Activated naive CD8-positive, alpha-beta T cell (primary cell): ENCODE measurements around the gene FAM78A.

Experiments used
- H3K27ac Mint-ChIP-seq: one replicate; pipeline ENCODE4 v1.8.0; 2021; ENCODE audit warnings: mixed read lengths
- H3K27me3 Mint-ChIP-seq: one replicate; pipeline ENCODE4 v1.8.0; 2021; ENCODE audit warnings: mixed read lengths
- H3K36me3 Mint-ChIP-seq: one replicate; pipeline ENCODE4 v1.8.0; 2021; ENCODE audit warnings: mixed read lengths
- H3K4me1 Mint-ChIP-seq: one replicate; pipeline ENCODE4 v1.8.0; 2021; ENCODE audit warnings: low read depth, mixed read lengths
- H3K4me3 Mint-ChIP-seq: one replicate; pipeline ENCODE4 v1.8.0; 2021; ENCODE audit warnings: mild to moderate bottlenecking, mixed read lengths
- H3K9me3 Mint-ChIP-seq: one replicate; pipeline ENCODE4 v1.8.0; 2021; ENCODE audit warnings: low read depth, mixed read lengths

FAM78A gene, protein sequence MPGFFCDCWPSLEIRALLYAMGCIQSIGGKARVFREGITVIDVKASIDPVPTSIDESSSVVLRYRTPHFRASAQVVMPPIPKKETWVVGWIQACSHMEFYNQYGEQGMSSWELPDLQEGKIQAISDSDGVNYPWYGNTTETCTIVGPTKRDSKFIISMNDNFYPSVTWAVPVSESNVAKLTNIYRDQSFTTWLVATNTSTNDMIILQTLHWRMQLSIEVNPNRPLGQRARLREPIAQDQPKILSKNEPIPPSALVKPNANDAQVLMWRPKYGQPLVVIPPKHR

GRCh38 chr9:131276094-131276888 lies at the start of gene FAM78A:
TSS of gene FAM78A (minus strand) at chr9:131276510. CDS start at chr9:131276179, 331 bp downstream.
- H3K4me3 Mint-ChIP-seq = peak within 1 kb of the TSS; percentile 97
- H3K27me3 Mint-ChIP-seq = no peaks in the 10 kb centered on the region
- H3K27ac Mint-ChIP-seq = peak within 1 kb of the TSS; percentile 99
- H3K36me3 Mint-ChIP-seq = no peaks in the 10 kb centered on the region
- H3K9me3 Mint-ChIP-seq = no peaks in the 10 kb centered on the region
- H3K4me1 Mint-ChIP-seq = peaks cover 26% of the 10 kb centered on the region

DNA sequence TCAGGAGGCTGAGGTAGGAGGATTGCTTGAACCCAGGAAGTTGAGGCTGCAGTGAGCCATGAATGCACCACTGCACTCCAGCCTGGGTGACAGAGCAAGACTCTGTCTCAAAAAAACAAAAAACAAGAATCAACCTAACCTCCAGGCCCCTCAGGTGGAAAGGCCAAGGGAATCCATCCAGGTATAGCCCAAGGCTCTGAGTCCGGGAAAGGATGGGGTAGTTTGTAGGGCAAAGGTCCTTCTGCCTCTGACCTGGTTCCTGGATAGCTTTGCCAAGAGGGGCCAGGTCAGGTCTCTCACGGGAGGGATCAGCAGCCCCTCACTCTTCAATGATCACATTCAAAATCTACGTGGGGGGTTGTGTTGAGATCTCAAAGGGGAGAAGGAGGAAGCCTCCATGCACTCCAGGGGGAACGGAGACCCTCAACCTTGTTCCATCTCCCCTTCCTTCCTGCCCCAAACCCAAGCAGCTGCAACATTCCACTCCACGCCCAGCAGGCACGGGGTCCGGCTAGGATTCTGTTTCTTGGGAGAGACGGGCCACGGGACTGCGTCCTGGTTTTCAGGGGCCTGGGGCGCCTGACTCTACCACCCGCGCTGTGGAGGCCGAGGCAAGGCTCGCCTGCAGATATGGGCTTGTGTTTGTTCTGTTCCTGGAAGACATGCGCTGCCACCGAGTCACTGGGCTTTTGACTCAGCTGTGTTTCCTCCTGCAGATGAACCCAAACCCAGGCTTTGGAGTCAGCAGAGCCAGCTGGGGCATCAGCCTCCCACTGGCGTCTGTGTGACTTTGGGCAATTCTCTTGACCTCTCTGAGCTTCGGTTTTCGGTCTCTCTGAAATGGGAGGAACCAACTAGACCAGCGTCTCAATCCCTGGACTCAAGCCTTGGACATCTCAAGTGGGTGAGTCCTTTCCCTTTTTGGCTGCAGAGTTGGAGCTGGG lies 48.7 kb upstream of the FAM78A start:
- H3K4me1 Mint-ChIP-seq = no peaks in the 10 kb centered on the region
- no peak overlapping the region for H3K27ac Mint-ChIP-seq
- no peaks in the 10 kb centered on the region for H3K27me3 Mint-ChIP-seq
- H3K4me3 Mint-ChIP-seq = no peak overlapping the region
- H3K9me3 Mint-ChIP-seq = no peaks in the 10 kb centered on the region
- H3K36me3 Mint-ChIP-seq = no peaks in the 10 kb centered on the region

DNA sequence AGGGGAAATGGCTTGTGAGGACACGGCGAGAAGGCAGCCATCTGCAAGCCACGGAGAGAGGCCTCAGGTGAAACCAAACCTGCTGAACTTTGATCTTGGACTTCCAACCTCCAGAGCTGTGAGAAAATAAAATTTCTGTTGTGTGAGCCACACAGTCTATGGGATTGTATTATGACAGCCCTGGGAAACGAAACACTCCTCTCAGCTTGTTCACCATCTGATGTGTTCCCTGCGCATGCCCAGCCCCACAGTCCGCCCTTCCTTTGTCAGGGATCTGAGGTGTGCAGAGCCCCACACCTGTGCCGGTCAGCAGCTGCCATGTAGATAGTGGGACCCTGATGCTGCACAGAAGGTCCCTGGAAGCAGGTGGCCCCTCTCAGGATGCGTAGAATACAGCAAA lies 47.3 kb upstream of the FAM78A start:
- Mint-ChIP-seq H3K27ac (no peak overlapping the region), H3K9me3 (no peaks in the 10 kb centered on the region), H3K4me3 (no peak overlapping the region), H3K27me3 (no peaks in the 10 kb centered on the region), H3K36me3 (no peaks in the 10 kb centered on the region), H3K4me1 (no peaks in the 10 kb centered on the region)

- no peak overlapping the region for H3K4me3 Mint-ChIP-seq
- H3K27me3 Mint-ChIP-seq = no peaks in the 10 kb centered on the region
- H3K36me3 Mint-ChIP-seq = no peaks in the 10 kb centered on the region
- H3K4me1 Mint-ChIP-seq = no peaks in the 10 kb centered on the region
- no peaks in the 10 kb centered on the region for H3K9me3 Mint-ChIP-seq
- no peak overlapping the region for H3K27ac Mint-ChIP-seq
Observed at GRCh38 chr9:131320031-131320685, 43.8 kb upstream of the FAM78A start.

GRCh38 chr9:131319486-131319885 lies 43.2 kb upstream of the FAM78A start:
- no peak overlapping the region for H3K4me3 Mint-ChIP-seq
- no peaks in the 10 kb centered on the region for H3K4me1 Mint-ChIP-seq
- H3K27ac Mint-ChIP-seq = no peak overlapping the region
- H3K36me3 Mint-ChIP-seq = no peaks in the 10 kb centered on the region
- H3K27me3 Mint-ChIP-seq = no peaks in the 10 kb centered on the region
- no peaks in the 10 kb centered on the region for H3K9me3 Mint-ChIP-seq

- Mint-ChIP-seq H3K36me3 (no peaks in the 10 kb centered on the region), H3K9me3 (no peaks in the 10 kb centered on the region), H3K4me3 (no peak overlapping the region), H3K27ac (no peak overlapping the region), H3K4me1 (no peaks in the 10 kb centered on the region), H3K27me3 (no peaks in the 10 kb centered on the region)
Observed at GRCh38 chr9:131318231-131319085, 42.1 kb upstream of the FAM78A start.

- no peak overlapping the region for H3K27ac Mint-ChIP-seq
- no peaks in the 10 kb centered on the region for H3K36me3 Mint-ChIP-seq
- H3K4me1 Mint-ChIP-seq = peaks cover 6% of the 10 kb centered on the region
- no peaks in the 10 kb centered on the region for H3K9me3 Mint-ChIP-seq
- H3K4me3 Mint-ChIP-seq = no peak overlapping the region
- no peaks in the 10 kb centered on the region for H3K27me3 Mint-ChIP-seq
Observed at GRCh38 chr9:131312822-131313770, 36.8 kb upstream of the FAM78A start.

- no peak overlapping the region for H3K4me3 Mint-ChIP-seq
- no peak overlapping the region for H3K27ac Mint-ChIP-seq
- peaks cover 6% of the 10 kb centered on the region for H3K4me1 Mint-ChIP-seq
Observed at GRCh38 chr9:131312246-131312645, 35.9 kb upstream of the FAM78A start.

GRCh38 chr9:131310833-131311554 lies 34.7 kb upstream of the FAM78A start:
- H3K27me3 Mint-ChIP-seq = no peaks in the 10 kb centered on the region
- H3K4me3 Mint-ChIP-seq = peak overlapping the region; percentile 59
- peaks cover 6% of the 10 kb centered on the region for H3K4me1 Mint-ChIP-seq
- H3K9me3 Mint-ChIP-seq = no peaks in the 10 kb centered on the region
- H3K36me3 Mint-ChIP-seq = no peaks in the 10 kb centered on the region
- H3K27ac Mint-ChIP-seq = peak overlapping the region; percentile 41

More at GRCh38 chr9:131312246-131312645, 35.9 kb upstream of the FAM78A start:
- Mint-ChIP-seq H3K36me3 (no peaks in the 10 kb centered on the region), H3K27me3 (no peaks in the 10 kb centered on the region), H3K9me3 (no peaks in the 10 kb centered on the region)

DNA sequence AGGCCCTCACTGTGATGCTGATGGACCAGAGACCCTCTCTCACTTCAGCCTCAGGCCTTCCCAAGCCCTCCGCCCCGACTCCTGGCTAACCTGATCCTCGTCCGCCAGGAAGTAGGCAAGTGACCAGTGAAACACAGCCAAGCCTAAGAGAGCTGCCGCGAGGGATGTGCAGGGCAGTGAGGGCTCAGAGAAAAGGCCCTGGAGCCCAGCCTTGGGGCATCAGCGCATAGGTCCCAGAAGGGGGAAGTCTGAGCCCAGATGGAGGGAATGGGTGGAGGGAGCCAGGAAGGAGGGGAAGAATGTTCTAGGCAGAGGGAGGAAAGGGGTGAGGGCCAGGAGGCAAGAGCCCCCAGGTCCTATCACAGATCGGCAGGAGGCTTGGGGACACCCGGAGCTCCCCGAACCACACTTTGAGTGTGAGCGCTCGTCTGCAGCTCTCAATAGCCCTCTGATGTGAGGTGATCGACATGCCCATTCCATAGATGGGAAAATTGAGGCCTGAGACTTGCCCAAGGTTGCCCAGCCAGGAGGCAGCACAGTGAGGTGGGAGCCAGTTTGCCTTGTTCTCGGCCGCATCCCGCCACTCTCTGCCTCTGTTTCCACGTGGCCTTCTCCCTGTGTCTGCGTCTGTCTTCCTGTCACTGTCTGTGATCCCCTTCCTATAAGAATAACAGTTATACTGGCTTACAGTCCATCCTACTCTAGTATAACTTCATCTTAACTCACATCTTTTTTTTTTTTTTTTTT lies 33.4 kb upstream of the FAM78A start:
- Mint-ChIP-seq H3K27ac (no peak overlapping the region), H3K36me3 (no peaks in the 10 kb centered on the region), H3K4me3 (no peak overlapping the region), H3K9me3 (no peaks in the 10 kb centered on the region), H3K4me1 (peaks cover 6% of the 10 kb centered on the region), H3K27me3 (no peaks in the 10 kb centered on the region)

- H3K4me1 Mint-ChIP-seq = peaks cover 6% of the 10 kb centered on the region
- no peaks in the 10 kb centered on the region for H3K36me3 Mint-ChIP-seq
- H3K27me3 Mint-ChIP-seq = no peaks in the 10 kb centered on the region
- no peaks in the 10 kb centered on the region for H3K9me3 Mint-ChIP-seq
- no peak overlapping the region for H3K27ac Mint-ChIP-seq
- H3K4me3 Mint-ChIP-seq = no peak overlapping the region
Observed at GRCh38 chr9:131308906-131309529, 32.7 kb upstream of the FAM78A start.
